ENCODE measurements around the gene ADNP. TPM values are rescaled to one million over a fixed set of nuclear protein-coding genes. Genes with fewer than 3 reads are reported as not detected.

ADNP gene
- total and polyA plus RNA-seq, 2 of the 13 experiments (the other 11 are each of a cell fraction or from before 2014, with no cell fraction given), result 21.0 to 21.5 TPM

- TF ChIP-seq ZNF451 (CRISPR knock-in tag; IDR thresholded peaks at IDR 0.05) (peak; percentile 79; the same call in 1 of the 2 replicates), ZNF12 (CRISPR knock-in tag; IDR thresholded peaks at IDR 0.05) (peak; percentile 84), HBP1 (CRISPR knock-in tag; IDR thresholded peaks at IDR 0.05; ENCODE audit: low read depth) (peak; percentile 94), ZKSCAN8 (CRISPR knock-in tag; IDR thresholded peaks at IDR 0.05; ENCODE audit: borderline replicate concordance) (peak; percentile 96), AGO1 (IDR thresholded peaks at IDR 0.05; ENCODE audit: low read depth, low read length, poor library complexity, severe bottlenecking) (no peak), SPEN (CRISPR knock-in tag; IDR thresholded peaks at IDR 0.05; ENCODE audit: low read depth) (peak; percentile 90), KDM3A (CRISPR knock-in tag; IDR thresholded peaks at IDR 0.05; ENCODE audit: low read depth) (no peak; the same call in 1 of the 2 replicates), ZNF552 (CRISPR knock-in tag; IDR thresholded peaks at IDR 0.05; ENCODE audit: borderline replicate concordance) (peak; percentile 75; the same call in 1 of the 2 replicates), MTF2 (CRISPR knock-in tag; IDR thresholded peaks at IDR 0.05; ENCODE audit: borderline replicate concordance) (peak; percentile 54; the same call in 1 of the 2 replicates), ZNF382 (CRISPR knock-in tag; IDR thresholded peaks at IDR 0.05; ENCODE audit: borderline replicate concordance) (no peak), REL (CRISPR knock-in tag; conservative IDR thresholded peaks at IDR 0.05) (0 out of 2 replicates have a peak, but pooled peaks have one; percentile 12), SCMH1 (CRISPR knock-in tag; IDR thresholded peaks at IDR 0.05; ENCODE audit: borderline replicate concordance) (no peak), TMF1 (CRISPR knock-in tag; IDR thresholded peaks at IDR 0.05; ENCODE audit: low read depth) (no peak), ZNF10 (CRISPR knock-in tag; IDR thresholded peaks at IDR 0.05; ENCODE audit: borderline replicate concordance, low read depth) (no peak), ZNF839 (CRISPR knock-in tag; IDR thresholded peaks at IDR 0.05; ENCODE audit: borderline replicate concordance) (peak; percentile 66; the same call in 1 of the 2 replicates), IRX3 (CRISPR knock-in tag; IDR thresholded peaks at IDR 0.05; ENCODE audit: borderline replicate concordance, low read depth) (0 out of 2 replicates have a peak, but pooled peaks have one; percentile 70), CCAR2 (optimal IDR thresholded peaks at IDR 0.05; ENCODE audit: low read depth, low read length) (peak; percentile 94), SIX1 (CRISPR knock-in tag; IDR thresholded peaks at IDR 0.05; ENCODE audit: borderline replicate concordance) (peak; percentile 63; the same call in 1 of the 2 replicates), ELF3 (CRISPR knock-in tag; IDR thresholded peaks at IDR 0.05) (peak; percentile 82), ZNF629 (CRISPR knock-in tag; conservative IDR thresholded peaks at IDR 0.05) (peak; percentile 69), MTERF4 (CRISPR knock-in tag; IDR thresholded peaks at IDR 0.05) (peak; percentile 78; the same call in 1 of the 2 replicates), NFYC (CRISPR knock-in tag; IDR thresholded peaks at IDR 0.05) (peak; percentile 23; the same call in 1 of the 2 replicates), ZFY (CRISPR knock-in tag; IDR thresholded peaks at IDR 0.05) (peak; percentile 57), HOXA9 (CRISPR knock-in tag; IDR thresholded peaks at IDR 0.05; ENCODE audit: borderline replicate concordance) (no peak)
- TF ChIP-seq, protein P1, sequence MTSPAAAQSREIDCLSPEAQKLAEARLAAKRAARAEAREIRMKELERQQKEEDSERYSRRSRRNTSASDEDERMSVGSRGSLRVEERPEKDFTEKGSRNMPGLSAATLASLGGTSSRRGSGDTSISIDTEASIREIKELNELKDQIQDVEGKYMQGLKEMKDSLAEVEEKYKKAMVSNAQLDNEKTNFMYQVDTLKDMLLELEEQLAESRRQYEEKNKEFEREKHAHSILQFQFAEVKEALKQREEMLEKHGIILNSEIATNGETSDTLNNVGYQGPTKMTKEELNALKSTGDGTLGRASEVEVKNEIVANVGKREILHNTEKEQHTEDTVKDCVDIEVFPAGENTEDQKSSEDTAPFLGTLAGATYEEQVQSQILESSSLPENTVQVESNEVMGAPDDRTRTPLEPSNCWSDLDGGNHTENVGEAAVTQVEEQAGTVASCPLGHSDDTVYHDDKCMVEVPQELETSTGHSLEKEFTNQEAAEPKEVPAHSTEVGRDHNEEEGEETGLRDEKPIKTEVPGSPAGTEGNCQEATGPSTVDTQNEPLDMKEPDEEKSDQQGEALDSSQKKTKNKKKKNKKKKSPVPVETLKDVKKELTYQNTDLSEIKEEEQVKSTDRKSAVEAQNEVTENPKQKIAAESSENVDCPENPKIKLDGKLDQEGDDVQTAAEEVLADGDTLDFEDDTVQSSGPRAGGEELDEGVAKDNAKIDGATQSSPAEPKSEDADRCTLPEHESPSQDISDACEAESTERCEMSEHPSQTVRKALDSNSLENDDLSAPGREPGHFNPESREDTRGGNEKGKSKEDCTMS (CRISPR knock-in tag; conservative IDR thresholded peaks at IDR 0.05), result 0 out of 2 replicates have a peak, but pooled peaks have one; percentile 15
Measured at GRCh38 chr20:50929299-50930138, 1.7 kb downstream of the ADNP start (continued).

All from HepG2 (cell line).